ENCODE results near the gene CALML3. TPM values are rescaled to one million over a fixed set of nuclear protein-coding genes. Genes with fewer than 3 reads are reported as not detected.

The CALML3 gene
- total and polyA plus RNA-seq, 2 donors (not counting 3 experiments of a cell fraction or from before 2014, with no cell fraction given) = not detected

GRCh38 chr10:5511885-5512280 is 12.9 kb upstream of the CALML3 start:
- dilution Hi-C loops (cut with MboI; ENCODE audit: extremely low pct_ligation_motif_present, low sequenced_read_pairs) = no loop called here
- no peak for FAIRE-seq

More at GRCh38 chr10:5511885-5512280, 12.9 kb upstream of the CALML3 start:
- no peaks in the 10 kb centered on the region for H3K36me3 ChIP-seq (ENCODE audit: control insufficient read depth in 2 of 2, extremely low read depth in 1 of 2, insufficient read depth in 2 of 2, low read length in 2 of 2)
- intact Hi-C loops (cut with micrococcal nuclease) = no loop called here
- H3K4me2 ChIP-seq (ENCODE audit: insufficient read depth, low read length) = no peak overlapping the region
- H2AFZ ChIP-seq (ENCODE audit: low read depth, low read length) = no peak overlapping the region
- BruUV-seq (replicated peaks) = no TSS peak
- DNase-seq (ENCODE audit: low read depth, low spot score) = no peak
- H3K79me2 ChIP-seq (ENCODE audit: control insufficient read depth, insufficient read depth, low read length) = no peaks in the 10 kb centered on the region
- no peak overlapping the region for H3K27ac ChIP-seq (ENCODE audit: insufficient read depth, low read depth, low read length)
- no peak overlapping the region for H3K9ac ChIP-seq (replicated peaks; ENCODE audit: extremely low read depth, insufficient read depth, low read length)
- peaks cover 0 to 2% of the 10 kb centered on the region in 2 experiments for H3K27me3 ChIP-seq (ENCODE audit: control insufficient read depth in 2 of 2, insufficient read depth in 2 of 2, low read length in 2 of 2)
- ChIA-PET CTCF (interaction anchor here (1.8 kb wide), 1 partner anchor 17 kb away, joined by 3 read pairs; no protein-coding TSS in a partner anchor), POLR2A (no interaction called here)
- no peaks in the 10 kb centered on the region for H3K9me3 ChIP-seq (replicated peaks; ENCODE audit: control insufficient read depth, insufficient read depth, low read length)
- no peaks in the 10 kb centered on the region for H4K20me1 ChIP-seq (replicated peaks; ENCODE audit: control insufficient read depth, extremely low read depth, insufficient read depth, low read length)
- TF ChIP-seq GATA2 (IDR thresholded peaks at IDR 0.05; ENCODE audit: insufficient read depth, insufficient read length, low read depth, low read length) (no peak), MAX (IDR thresholded peaks at IDR 0.05; ENCODE audit: insufficient read depth, insufficient read length) (no peak), POLR2AphosphoS5 (IDR thresholded peaks at IDR 0.05; ENCODE audit: insufficient read depth, low read depth, low read length) (no peak), FOS (IDR thresholded peaks at IDR 0.05; ENCODE audit: borderline replicate concordance, insufficient read depth, low read length) (no peak), MYC (IDR thresholded peaks at IDR 0.05; ENCODE audit: low read depth, low read length) (no peak), JUN (IDR thresholded peaks at IDR 0.05; ENCODE audit: borderline replicate concordance, insufficient read depth, insufficient read length, low read depth) (no peak), CTCF (IDR thresholded peaks at IDR 0.05; ENCODE audit: extremely low read depth in 1 of 2, insufficient read depth in 1 of 2, low read depth in 1 of 2, low read length in 2 of 2) (no peak), EZH2 (IDR thresholded peaks at IDR 0.05; ENCODE audit: borderline replicate concordance, low read depth, low read length, severe bottlenecking) (no peak), POLR2A (IDR thresholded peaks at IDR 0.05; ENCODE audit: low read depth, low read length) (no peak)
- no peaks in the 10 kb centered on the region for H3K9me1 ChIP-seq (replicated peaks; ENCODE audit: control insufficient read depth, extremely low read depth, insufficient read depth, low read length)
- H3K4me3 ChIP-seq (replicated peaks in 1 of 3; ENCODE audit: insufficient read depth in 1 of 3, low read depth in 1 of 3, low read length in 3 of 3) = no peak overlapping the region
- H3K4me1 ChIP-seq (ENCODE audit: control insufficient read depth, extremely low read depth, insufficient read depth, low read length) = no peaks in the 10 kb centered on the region
